Hindlimb muscle (tissue), 1 donor: ENCODE measurements around the gene SCD5. TPM values are rescaled to one million over a fixed set of nuclear protein-coding genes. Genes with fewer than 3 reads are reported as not detected.

Experiments used
- DNase-seq: peaks from one replicate; pipeline ENCODE4 v3.0.0-alpha.2; 2013
- polyA plus RNA-seq: library from polyadenylated mRNA; unstranded; fragments of 120-200 nt; gene quantifications from one replicate; pipeline ENCODE4 v1.2.1, GENCODE V29; 2013; ENCODE audit not compliant: insufficient read length

SCD5 gene
- polyA plus RNA-seq, 1 donor = 9.9 TPM

GRCh38 chr4:82688091-82688795 is 110.4 kb downstream of the SCD5 start:
- no peak for DNase-seq

DNA sequence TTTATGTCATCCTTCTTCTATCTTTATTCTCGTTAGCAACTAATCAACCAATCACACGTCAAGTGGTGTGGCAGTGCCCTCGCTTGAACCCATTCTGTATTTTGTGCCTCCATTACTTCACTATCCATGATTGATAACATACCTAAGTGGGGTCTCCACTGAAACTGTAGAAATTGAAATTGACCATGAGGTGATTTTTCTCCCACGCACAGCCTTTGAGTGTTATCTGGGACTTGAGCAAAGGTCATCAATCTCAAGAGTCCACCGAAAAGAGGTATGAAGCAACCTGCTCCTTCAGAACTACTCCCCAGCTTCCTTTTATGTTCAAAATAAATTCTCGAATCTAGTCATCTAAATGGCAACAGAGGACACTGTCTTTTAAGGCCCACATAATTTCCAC is 111.1 kb downstream of the SCD5 start:
- DNase-seq = no peak

DNA sequence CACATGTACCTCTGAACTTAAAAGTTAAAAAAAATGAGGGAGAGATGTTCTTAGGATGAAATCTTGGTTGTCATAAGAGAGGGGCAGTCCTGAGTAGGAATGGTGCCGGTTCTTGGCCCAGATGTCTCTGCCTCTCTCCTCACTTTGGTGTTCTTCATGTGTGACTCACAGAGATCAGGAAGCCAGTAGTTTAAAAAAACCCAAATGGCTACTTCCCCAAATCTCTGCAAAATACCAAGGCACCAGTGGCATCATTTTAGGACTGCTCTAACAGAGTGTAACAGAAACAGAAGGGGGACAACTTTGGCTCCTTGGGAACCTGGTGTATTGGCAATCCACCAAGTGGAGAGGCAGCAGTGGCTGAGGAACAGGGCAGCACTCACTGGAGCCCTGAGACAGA is 116.8 kb downstream of the SCD5 start:
- DNase-seq = no peak

DNA sequence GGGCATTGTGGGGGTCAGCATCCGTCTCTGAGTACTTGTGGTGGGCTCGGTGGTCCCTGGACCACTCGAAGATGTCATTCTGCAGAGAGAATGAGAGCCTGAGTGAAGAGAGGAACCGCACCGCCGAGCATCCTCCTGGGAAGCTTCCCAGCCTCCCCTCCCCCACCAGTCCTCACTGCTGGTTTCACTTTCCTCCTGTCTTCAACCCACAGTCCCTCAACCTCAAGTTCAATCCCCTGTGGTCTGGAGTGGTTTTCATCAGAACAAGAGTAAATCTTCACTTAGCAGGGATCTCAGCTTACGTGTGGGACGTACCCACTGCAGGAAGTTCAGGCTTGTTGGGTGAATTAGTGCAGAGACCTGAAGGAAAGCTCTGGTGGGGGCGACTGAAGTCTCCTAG is 117.8 kb downstream of the SCD5 start:
- DNase-seq = no peak

DNA sequence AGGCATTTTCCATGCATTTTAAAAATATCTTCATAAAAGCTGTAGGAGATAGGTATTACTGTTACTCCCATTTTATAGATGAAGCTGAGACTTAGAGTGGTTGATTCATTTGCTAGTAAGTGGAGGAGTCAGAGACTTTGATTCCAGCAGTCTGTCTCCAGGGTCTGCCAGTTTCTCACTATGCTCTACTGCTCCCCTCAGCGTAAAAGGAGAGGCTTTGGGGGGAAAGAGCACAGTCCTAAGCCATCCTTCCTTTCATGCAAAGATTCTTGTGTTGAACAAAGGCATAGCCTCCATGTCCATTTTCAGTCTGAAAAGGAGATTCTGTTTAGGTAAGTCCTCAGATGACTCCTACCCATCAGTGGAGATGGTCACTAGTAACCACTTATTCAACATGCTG is 119.1 kb downstream of the SCD5 start:
- no peak for DNase-seq

GRCh38 chr4:82678051-82678450 is 120.5 kb downstream of the SCD5 start:
- no peak for DNase-seq

GRCh38 chr4:82677327-82677726 is 121.3 kb downstream of the SCD5 start:
- no peak for DNase-seq

DNA sequence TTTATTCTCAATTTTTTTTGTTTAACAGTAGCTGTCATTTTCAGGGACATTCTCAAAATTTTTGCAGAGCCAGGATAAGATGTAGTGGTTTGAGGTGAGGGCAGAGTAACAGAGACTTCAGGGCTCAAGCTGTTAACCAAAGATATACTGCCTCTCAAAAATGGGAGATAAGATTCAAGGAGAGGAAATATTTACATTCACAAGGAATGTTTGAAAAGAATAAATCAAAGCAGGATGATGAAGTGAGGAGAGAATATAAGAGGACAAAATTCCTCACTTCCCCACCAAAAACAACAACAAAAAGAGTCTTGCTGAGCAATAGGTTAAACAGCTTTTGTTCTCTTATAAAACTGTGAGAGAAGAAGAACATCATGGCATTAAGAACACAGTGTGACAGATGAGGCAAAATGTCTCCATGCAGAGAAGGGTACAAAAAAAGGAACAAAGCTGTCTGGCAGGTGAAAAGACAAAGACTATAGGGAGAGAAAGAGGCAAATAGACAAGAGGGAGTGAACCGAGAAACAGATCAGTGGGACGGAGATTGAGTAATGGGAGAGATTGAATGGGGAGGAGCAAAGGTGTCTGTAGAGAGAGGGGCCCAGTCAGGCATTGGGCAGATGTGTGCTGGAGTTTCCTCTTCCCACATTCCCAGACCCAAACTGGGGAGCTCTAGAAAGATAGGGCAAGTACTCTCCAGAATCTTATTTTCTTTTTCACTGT is 130.7 kb downstream of the SCD5 start:
- no peak for DNase-seq

GRCh38 chr4:82666970-82667665 is 131.5 kb downstream of the SCD5 start:
- no peak for DNase-seq

DNA sequence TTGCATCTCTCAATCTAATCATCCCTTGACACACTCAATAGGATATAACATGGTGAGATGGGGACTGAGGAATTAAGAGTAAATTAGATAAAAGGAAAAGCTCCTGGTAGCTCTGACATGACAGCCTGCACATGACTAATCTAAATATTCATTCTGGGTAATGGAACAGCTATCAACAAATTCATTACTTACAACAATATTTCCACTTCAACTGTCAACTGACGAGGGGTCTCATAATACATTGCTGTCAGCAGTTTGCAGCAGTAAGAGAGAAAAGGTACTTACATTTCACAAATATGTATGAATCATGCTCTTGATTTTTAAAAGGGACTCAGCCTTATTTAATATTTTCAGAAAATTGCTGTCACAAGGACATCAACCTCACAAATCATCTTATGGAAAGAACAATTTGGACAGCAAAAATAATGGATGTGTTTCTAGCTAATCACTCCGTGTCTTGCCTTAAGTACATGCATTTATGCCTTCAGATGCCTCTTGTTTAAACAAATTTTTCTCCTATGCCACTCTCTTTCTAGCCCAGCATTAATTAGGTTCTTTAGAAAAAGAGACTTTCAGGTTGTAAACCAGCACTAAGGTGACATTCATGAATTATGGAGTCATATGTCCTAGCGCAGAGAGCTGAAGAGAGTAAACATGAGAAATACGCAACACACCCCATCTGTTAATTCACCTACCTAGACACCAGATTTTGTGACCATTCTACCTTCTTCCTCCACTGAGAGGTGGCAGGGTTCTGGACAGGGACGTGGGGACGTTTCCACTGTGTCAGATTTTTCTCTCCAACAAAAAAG is 137.2 kb downstream of the SCD5 start:
- no peak for DNase-seq

- no peak for DNase-seq
These were observed 146.5 kb downstream of the SCD5 start for GRCh38 chr4:82652062-82652461.

DNA sequence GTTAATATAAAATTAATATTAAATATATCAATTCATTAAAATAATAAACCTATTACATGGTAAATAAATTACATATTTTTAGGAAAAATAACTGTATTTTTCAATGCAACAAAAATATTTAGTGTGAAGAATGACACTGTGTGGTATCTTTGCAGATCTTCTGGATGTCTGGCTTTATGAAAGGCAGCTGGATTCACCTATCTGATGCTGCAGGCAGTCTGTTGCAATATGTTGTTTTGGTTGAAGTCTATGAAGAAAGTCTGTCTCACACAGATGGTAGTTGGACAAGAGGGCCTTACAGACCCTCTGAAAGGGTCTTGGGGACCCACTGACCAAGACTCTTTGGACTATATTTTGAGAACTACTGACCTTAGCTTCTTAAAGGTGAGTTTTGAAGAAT is 147.7 kb downstream of the SCD5 start:
- DNase-seq = no peak

DNA sequence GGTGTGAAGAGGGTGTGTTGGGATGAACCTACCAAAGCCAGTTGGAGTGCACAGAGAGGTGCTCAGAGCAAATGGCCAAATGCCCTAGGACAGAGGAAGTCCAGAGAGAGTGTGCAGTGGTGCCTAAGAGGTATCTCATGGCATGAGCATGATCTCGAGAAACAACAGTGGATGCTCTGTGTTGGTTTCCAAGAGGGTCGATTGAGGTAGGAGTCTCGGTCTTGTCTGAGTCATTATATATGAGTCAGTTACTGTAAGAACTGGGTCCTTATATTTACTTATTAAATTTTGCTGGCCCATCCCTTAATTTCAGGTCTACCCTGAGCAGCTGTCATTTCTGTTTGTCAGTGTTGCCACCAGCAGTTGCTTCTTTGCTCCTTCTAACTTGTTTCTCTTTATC is 150.2 kb downstream of the SCD5 start:
- no peak for DNase-seq

DNA sequence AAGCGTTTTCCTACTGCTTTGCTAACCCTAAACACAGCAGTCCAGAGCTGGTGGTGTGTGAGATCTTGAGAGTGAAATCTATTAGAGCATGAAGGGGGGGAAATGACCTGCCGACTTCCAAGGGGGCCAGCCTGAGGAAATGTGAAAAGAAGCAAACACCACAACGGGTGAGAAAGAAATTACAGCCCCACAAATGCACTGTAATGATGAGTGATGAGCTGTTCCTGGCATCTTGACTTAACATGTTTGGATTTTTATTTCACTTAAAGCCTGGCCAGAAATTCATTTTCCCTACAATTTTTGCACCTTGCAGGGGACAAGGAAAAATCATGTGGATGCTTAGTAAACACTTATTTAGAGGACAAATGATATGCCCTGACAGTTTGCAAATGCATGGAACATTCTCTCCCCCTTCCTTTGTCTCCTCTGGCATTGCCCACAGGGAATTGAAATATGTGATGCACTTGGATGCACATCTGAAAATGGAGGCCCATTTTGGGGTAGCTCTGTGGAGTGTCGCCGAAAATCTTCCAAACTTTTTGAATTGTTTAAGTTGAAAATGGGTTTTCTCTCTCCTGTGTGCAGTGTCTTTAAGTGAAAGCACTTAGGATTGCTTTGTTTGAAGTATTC is 152.5 kb downstream of the SCD5 start:
- no peak for DNase-seq

DNA sequence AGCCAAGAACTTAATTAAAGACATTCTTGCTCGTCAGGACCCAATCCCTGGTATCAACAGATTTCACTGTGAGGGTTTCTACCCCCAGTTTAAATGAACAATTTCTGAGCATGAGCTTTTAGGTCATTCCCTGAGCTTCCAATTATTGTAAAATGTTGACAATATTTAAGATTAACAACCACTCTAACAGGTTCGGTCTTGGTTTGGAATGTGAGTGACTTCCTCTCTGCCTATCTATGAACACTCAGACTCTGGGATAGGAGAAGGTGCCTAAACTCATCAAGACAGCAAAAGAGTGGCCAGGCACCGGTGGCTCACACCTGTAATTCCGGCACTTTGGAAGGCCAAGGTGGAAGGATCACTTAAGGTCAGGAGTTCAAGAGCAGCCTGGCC is 153.9 kb downstream of the SCD5 start:
- no peak for DNase-seq

DNA sequence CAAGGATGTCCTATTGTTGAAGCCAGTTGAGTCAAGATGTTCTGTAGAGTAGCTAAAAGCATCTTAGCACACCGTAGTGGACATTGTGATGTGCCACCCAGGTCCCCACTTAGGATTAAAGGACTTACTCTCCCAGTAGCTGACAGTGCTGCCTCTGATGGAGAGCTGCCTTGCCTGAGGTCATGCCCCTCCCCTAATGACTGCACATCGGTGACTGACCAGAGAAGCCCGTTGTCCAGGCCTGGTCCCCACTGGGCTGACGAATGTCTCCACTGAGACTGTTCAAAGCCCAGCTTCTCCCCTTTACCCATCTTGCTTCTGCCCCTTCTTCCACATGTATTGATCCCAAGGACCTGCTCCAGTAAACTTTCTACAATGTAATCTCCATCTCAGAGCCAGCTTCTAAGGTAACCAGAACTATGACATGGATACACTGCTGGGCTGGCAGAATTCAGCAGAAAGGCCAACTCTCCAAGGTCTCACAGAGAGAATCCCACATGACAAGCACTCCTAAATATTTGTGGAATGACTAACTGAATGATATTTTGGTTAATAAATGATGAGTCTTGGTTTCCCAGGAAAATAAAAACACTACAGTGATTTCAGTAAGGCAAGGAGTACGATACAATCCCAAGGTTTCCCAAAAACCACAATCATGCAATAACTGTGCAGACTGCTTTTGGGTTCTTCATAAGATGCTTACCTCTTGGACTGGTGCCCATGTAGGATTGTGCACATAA is 154.4 kb downstream of the SCD5 start:
- DNase-seq = no peak

DNA sequence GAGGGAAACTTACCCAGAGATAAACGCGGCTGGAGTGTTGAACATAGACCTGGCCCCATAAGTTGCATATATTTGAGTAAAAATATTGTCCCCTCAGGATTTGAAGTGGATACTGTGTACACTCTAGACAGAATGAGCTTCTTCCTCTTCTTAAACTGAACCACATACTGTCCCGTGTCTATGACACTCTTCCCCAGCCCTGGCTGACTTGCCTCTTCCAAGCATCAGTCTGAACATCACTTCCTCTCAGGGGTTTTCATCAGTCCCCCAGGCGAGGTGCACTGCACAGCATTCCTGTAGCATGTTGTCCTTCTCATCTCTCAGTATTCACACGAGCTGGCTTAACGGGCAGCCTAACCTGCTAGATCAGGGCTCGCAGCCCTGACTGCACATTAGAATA is 156.3 kb downstream of the SCD5 start:
- DNase-seq = no peak

DNA sequence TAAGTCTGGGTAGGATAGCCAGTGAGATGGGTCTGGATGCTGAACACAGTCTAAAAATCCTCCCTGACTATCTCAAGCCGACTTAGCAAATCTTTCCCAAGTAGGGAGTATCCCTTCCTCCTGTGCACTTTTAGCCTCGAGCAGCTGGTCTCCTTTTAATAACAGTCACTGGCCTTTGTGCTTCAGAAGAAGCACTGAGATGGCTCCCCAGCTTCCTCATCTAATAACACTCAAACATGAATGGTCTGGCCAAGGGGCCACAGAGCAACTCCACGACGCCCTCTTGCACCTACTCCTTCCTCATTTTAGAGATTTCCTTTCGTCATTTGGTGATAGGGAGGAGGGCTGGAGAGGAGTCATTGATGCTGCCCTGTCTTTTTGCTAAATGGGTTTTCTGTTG is 158.1 kb downstream of the SCD5 start:
- DNase-seq = no peak

DNA sequence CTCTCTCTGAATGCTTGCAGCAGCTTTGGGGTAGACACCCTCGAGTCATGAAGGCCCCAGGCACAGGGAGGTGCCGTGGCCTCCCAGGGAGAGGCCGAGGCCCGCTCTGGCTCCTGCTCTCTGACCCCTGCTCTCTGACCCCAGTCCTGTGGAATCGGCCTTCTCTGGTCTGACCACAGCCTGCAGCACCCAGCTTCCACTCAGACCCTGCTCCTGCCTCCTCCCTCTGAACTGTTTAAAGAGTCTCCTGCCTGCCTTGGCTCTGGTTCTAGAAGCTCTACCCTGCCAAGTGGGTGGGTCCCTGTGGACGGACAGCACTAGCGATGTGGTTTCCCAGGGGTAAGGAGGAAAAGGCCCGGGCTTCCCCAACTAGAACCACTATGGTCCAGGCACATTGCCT is 158.6 kb downstream of the SCD5 start:
- DNase-seq = no peak

- DNase-seq = no peak
These were observed 160.1 kb downstream of the SCD5 start for GRCh38 chr4:82638479-82638878.

DNA sequence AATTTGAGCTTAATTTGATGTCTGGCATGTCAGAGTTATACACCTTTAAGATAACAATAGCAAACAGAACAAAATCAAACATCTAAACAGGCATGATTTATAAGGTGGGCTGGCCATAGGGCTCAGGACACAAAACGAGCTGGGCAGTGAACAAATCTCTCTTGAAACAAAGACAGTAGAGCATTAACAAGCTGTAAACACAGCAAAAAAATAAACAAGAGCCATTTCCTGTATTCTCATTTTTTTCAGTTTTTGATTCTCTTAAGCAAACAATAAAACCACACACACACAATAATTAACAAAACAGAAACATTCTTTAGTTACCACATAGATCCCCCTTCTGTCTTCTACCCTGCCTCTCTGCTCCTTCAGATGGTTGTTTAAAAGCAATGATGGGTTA is 168.5 kb downstream of the SCD5 start:
- DNase-seq = no peak
